Astrocyte of the cerebellum (primary cell): ENCODE results near the gene CALHM2.

Experiments used
- DNase-seq: peaks from one replicate; pipeline ENCODE4 v3.0.0-alpha.2; 2011; ENCODE audit warnings: low read depth
- H3K4me3 ChIP-seq: 2 replicates; pipeline ENCODE4 v1.5.1; 2011; ENCODE audit warnings: mild to moderate bottlenecking, low read depth, low read length, moderate library complexity
- in situ Hi-C: cut with HindIII; loops from 2 replicates; pipeline ENCODE4 v1.10.0; 2017; ENCODE audit warnings: low sequenced_read_pairs
- TF ChIP-seq, protein P1 (sequence below): IDR thresholded peaks from 2 replicates; pipeline ENCODE4 v1.5.1; 2012; ENCODE audit warnings: low read length, low read depth, moderate library complexity, mild to moderate bottlenecking; ENCODE audit errors: missing control alignments

CALHM2 gene

DNA sequence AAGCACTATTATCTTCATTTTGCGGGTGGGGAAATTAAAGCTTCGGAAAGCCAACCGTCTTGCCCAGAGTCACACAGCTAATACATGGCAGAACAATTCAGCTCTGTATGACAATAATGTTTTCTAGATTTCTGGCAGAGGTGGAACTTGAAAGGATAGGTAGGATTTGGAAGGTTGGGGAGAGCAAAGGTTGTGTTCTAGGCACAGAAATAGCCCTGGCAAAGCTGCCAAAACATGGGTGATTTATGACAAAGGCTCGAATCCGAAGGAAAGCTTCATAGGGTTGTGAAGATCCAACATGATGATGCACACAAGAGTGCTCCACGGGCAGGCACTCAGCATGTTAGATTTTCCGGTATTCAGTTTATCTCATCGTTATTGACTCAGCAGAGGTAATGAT lies 36.6 kb downstream of the CALHM2 start:
- TF ChIP-seq, protein P1, sequence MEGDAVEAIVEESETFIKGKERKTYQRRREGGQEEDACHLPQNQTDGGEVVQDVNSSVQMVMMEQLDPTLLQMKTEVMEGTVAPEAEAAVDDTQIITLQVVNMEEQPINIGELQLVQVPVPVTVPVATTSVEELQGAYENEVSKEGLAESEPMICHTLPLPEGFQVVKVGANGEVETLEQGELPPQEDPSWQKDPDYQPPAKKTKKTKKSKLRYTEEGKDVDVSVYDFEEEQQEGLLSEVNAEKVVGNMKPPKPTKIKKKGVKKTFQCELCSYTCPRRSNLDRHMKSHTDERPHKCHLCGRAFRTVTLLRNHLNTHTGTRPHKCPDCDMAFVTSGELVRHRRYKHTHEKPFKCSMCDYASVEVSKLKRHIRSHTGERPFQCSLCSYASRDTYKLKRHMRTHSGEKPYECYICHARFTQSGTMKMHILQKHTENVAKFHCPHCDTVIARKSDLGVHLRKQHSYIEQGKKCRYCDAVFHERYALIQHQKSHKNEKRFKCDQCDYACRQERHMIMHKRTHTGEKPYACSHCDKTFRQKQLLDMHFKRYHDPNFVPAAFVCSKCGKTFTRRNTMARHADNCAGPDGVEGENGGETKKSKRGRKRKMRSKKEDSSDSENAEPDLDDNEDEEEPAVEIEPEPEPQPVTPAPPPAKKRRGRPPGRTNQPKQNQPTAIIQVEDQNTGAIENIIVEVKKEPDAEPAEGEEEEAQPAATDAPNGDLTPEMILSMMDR: no peak
- H3K4me3 ChIP-seq: no peak overlapping the region
- in situ Hi-C loops: loop anchor here (10.0 kb wide), 1 partner anchor 59 kb away; the partner anchor contains the start of gene CALHM3
- DNase-seq: no peak

DNA sequence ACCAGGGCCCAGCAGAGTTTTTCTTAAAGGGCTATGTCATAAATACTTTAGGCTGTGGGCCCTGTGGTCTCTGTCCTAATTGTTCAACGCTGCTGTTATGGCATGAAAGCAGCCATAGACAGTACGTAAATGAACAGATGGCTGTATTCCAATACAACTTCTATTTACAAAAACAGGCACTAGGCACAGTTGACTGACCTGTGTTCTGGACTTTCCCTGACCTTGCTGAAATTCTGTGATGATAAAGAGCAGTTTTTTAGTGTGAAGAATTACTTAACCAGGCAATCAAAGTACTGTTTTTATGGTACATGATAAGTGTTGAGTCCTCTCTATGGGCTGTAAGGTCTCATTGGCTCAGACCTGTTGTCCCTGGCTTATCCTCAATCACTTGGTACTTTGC lies 38.6 kb downstream of the CALHM2 start:
- TF ChIP-seq, protein P1: no peak
- in situ Hi-C loops: loop anchor here (10.0 kb wide), 1 partner anchor 61 kb away; the partner anchor contains the start of gene CALHM3
- no peak overlapping the region for H3K4me3 ChIP-seq
- no peak for DNase-seq

DNA sequence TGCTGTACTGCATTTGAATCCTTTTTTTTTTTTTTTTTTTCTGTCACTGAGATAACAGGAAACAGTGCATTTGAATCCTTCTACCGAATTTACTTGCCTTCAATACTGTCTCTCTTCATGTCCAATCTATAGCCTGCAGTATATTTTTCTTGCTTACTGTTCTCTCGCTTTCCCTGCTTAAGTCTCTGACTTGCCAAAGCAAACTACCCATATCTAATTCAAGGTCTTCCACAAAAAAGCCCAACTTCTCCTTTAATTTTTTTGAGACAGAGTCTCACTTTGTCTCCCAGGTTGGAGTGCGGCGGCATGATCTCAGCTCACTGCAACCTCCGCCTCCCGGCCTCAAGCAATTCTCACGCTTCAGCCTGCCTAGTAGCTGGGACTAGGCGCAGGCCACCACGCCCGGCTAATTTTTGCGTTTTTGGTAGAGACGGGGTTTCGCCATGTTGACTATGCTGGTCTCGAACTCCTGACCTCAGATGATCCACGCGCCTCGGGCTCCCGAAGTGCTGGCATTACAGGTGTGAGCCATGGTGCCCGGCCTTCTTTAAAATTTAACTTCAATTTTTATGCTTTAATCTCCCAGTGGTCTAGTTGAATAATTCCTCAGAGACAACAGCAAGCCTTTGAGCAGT lies 54.9 kb downstream of the CALHM2 start:
- TF ChIP-seq, protein P1: no peak
- H3K4me3 ChIP-seq: peak overlapping the region; percentile 82
- no peak for DNase-seq
- in situ Hi-C loops: loop anchor here (5.0 kb wide), 1 partner anchor 55 kb away; the partner anchor contains the start of gene CALHM2

DNA sequence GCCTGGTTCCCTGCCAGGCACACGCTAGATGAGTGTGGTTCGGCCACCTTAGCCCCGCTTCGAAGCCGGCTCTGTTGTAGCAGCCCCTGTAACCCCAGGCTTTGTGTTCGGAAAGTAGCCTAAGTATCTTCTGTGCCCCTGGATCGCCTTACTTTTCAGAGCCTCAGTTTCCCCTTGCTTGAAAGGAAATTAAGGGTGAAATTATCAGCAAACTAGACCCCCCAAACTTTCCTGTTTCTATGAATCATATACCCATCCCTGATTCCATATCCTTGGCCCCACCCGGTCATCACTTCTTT lies 55.4 kb downstream of the CALHM2 start:
- no peak for DNase-seq
- in situ Hi-C loops: loop anchor here (5.0 kb wide), 1 partner anchor 56 kb away; the partner anchor contains the start of gene CALHM2
- H3K4me3 ChIP-seq: peak overlapping the region; percentile 82
- TF ChIP-seq, protein P1: no peak
